Kidney (tissue), 14 donors: ENCODE data around the gene TRPM5. TPM values are rescaled to one million over a fixed set of nuclear protein-coding genes. Genes with fewer than 3 reads are reported as not detected.
A peak's percentile ranks its signal among the peaks of the same experiment; 100 is the strongest.

Experiments used
- DNase-seq, 5 donors: peaks; one replicate each; pipeline ENCODE4 v3.0.0-alpha.2; 2013 to 2020
- FAIRE-seq: peaks from 2 replicates; lab custom pipeline; 2012; peaks lifted over from hg19 to GRCh38; lab: Jason Lieb, UNC
- H3K27ac ChIP-seq, 2 donors: one replicate each; pipeline ENCODE4 v1.7.0; 2013; ENCODE audit warnings: low read depth in 2 of 2, low read length in 2 of 2, inconsistent platforms in 1 of 2
- H3K27me3 ChIP-seq: one replicate; pipeline ENCODE4 v1.7.1; 2013; ENCODE audit warnings: low read length, inconsistent platforms; ENCODE audit not compliant: control insufficient read depth, insufficient read depth
- H3K36me3 ChIP-seq, 3 donors: one replicate each; pipeline versions ENCODE4 v1.7.0 to v1.7.1; 2013; ENCODE audit warnings: low read length in 3 of 3, control low read depth in 1 of 3, inconsistent platforms in 1 of 3; ENCODE audit not compliant: insufficient read depth in 3 of 3, control insufficient read depth in 2 of 3
- H3K4me1 ChIP-seq, 3 donors: one replicate each; pipeline versions ENCODE4 v1.7.0 to v1.7.1; 2013; ENCODE audit warnings: low read length in 3 of 3, inconsistent platforms in 1 of 3, low read depth in 1 of 3; ENCODE audit not compliant: control insufficient read depth in 2 of 3, insufficient read depth in 2 of 3
- H3K4me3 ChIP-seq, 3 donors: one replicate each; pipeline versions ENCODE4 v1.7.0 to v1.8.1; 2013; ENCODE audit warnings: low read length in 3 of 3, control low read depth in 1 of 3, inconsistent platforms in 1 of 3
- H3K9ac ChIP-seq, 3 donors: one replicate each; pipeline versions ENCODE4 v1.7.0 to v1.7.1; 2013; ENCODE audit warnings: low read length in 3 of 3, control low read depth in 1 of 3, inconsistent platforms in 1 of 3
- H3K9me3 ChIP-seq, 3 donors: one replicate each; pipeline versions ENCODE4 v1.7.0 to v1.7.1; 2013; ENCODE audit warnings: low read length in 3 of 3, control low read depth in 1 of 3, inconsistent platforms in 1 of 3; ENCODE audit not compliant: control insufficient read depth in 2 of 3, insufficient read depth in 1 of 3
- CTCF ChIP-seq: IDR thresholded peaks from 3 replicates; pipeline ENCODE4 v1.5.1; 2012; ENCODE audit warnings: mild to moderate bottlenecking, moderate library complexity, borderline replicate concordance; ENCODE audit not compliant: insufficient read depth; ENCODE audit errors: extremely low read depth
- intact Hi-C: fragments of 100-400 bp; cut with DNase I; formaldehyde crosslinking; loops from one replicate; pipeline ENCODE4 v1.11.1; 2022
- polyA plus RNA-seq: library from polyadenylated mRNA; stranded (reverse); fragments of 350-450 nt; fragmentation: Illumina TruSeq; extraction: RNeasy Lipid Tissue Mini Kit (QIAGEN cat#74804); gene quantifications from one replicate; pipeline ENCODE4 v1.2.3, GENCODE V29; 2014; ENCODE audit warnings: low read depth, low replicate concordance; ENCODE audit not compliant: insufficient read depth
- total RNA-seq: library from RNA; stranded (reverse); fragmentation: NEBNext Ultra II Directional; extraction: Animal tissue kit (Norgen Biotek cat#: 25700); gene quantifications from one replicate; pipeline ENCODE4 v1.2.1, GENCODE V29; 2021
- donor health status: control.
- donor health status: control.
- donor health status: control.
- donor health status: control.
- donor health status: control.
- donor health status: DM: yes; HTN: yes; CAD: no.
- donor health status: Normal renal cell carcinoma (clear cell type).

Gene TRPM5
- total and polyA plus RNA-seq, 2 donors from 2014 or later: 0.25 to 0.69 TPM

GRCh38 chr11:2422461-2423156, 21.7 kb downstream of the TRPM5 start:
- intact Hi-C loops: loop anchor here (5.0 to 10.0 kb wide), 2 partner anchors 225 to 462 kb away; partner anchors contain the start of gene CDKN1C
- H3K9ac ChIP-seq: no peak overlapping the region

DNA sequence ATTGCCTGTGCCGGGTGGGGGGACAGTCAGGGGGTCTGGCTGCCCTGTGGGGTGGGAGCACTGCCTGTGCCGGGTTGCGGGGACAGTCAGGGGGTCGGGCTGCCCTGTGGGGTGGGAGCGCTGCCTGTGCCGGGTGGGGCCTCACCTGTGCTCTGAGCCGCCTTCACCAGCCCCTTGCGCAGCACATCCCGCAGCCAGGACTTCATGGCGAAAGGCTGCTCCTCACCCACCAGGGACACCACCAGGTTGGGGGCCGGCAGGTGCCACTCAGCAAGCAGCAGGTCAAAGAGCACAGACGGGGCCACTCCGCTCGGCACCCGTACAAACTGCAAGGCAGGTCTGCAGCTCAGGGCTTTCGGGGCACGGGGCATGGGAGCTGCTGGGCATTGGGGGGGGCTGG, 22.3 kb downstream of the TRPM5 start:
- no peak overlapping the region for H3K9ac ChIP-seq
- FAIRE-seq (no peak), DNase-seq (peak in 2 of 5 donors; percentile 62 to 80)
- H3K36me3 ChIP-seq: no peaks in the 10 kb centered on the region
- TF ChIP-seq CTCF: no peak
- intact Hi-C loops: loop anchor here (5.0 to 10.0 kb wide), 2 partner anchors 225 to 463 kb away; partner anchors contain the start of gene CDKN1C
- peaks cover 0 to 3% (median 0%) of the 10 kb centered on the region in 3 donors for H3K4me1 ChIP-seq
- no peaks in the 10 kb centered on the region for H3K27me3 ChIP-seq
- H3K27ac ChIP-seq: no peak overlapping the region
- no peaks in the 10 kb centered on the region for H3K9me3 ChIP-seq
- no peak overlapping the region for H3K4me3 ChIP-seq

More at GRCh38 chr11:2422461-2423156, 21.7 kb downstream of the TRPM5 start:
- H3K27me3 ChIP-seq: no peaks in the 10 kb centered on the region
- H3K4me1 ChIP-seq: peaks cover 0 to 3% (median 0%) of the 10 kb centered on the region in 3 donors
- no peaks in the 10 kb centered on the region for H3K36me3 ChIP-seq
- DNase-seq (peak in 1 of 5 donors; percentile 77), FAIRE-seq (no peak)
- no peak overlapping the region for H3K27ac ChIP-seq
- no peaks in the 10 kb centered on the region for H3K9me3 ChIP-seq
- no peak overlapping the region for H3K4me3 ChIP-seq
- no peak for TF ChIP-seq CTCF

DNA sequence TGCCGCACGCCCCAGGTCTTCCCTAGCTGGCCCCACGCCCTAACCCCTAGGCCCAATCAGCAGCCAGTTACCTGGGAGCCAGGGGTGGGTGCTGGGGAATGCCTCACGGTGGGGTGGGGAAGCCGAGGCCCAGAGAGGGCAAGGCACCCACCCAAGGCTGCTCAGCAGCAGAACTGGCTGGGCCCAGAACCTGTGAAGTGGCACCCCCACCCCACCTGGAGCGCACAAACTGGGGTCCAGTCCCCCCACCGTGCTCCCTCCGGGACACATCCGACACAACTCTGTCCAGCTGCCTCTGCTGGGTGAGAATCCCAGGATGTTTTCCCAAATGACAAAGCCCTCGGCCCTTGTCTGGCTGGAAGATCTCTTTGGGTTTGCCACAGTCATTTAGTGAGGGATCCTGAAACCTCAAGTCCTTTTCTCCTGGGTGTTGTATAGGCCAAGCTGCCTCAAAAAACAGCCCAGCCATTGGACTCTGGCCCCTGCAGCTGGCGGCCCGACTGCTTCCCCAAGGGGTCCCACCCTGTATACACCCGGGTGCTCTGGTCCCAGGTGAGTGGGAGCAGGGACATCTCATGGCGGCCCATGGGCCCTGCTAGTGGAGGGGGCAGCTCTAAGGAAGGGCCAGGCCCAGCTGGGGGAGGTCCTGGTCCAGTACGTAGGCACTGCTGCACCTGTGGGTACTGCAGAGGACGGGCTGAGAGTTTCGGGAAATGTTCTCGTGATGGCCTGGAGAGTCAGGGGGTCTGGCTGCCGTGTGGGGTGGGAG, 22.9 kb downstream of the TRPM5 start:
- no peak for TF ChIP-seq CTCF
- Histone ChIP-seq H3K36me3 (no peaks in the 10 kb centered on the region), H3K27me3 (no peaks in the 10 kb centered on the region), H3K4me1 (peaks cover 0 to 3% (median 0%) of the 10 kb centered on the region in 3 donors), H3K9ac (no peak overlapping the region), H3K4me3 (no peak overlapping the region), H3K9me3 (no peaks in the 10 kb centered on the region), H3K27ac (no peak overlapping the region)
- intact Hi-C loops: loop anchor here (5.0 to 10.0 kb wide), 2 partner anchors 224 to 463 kb away; partner anchors contain the start of gene CDKN1C
- DNase-seq: no peak
- no peak for FAIRE-seq
